HG03457 (cell line): Measurements from ENCODE around the gene ACTL8.
"Not testable (repeated sequence)": the region's sequence is repeated elsewhere in the genome, so short reads cannot be mapped to it uniquely, and the experiment has no call there.

Experiments
- ATAC-seq: cut with Tn5 transposase; IDR thresholded peaks from one replicate; pipeline ENCODE4 v1.9.1; 2021; ENCODE audit warnings: moderate number of reproducible peaks; ENCODE audit not compliant: unreplicated experiment

The ACTL8 gene

DNA sequence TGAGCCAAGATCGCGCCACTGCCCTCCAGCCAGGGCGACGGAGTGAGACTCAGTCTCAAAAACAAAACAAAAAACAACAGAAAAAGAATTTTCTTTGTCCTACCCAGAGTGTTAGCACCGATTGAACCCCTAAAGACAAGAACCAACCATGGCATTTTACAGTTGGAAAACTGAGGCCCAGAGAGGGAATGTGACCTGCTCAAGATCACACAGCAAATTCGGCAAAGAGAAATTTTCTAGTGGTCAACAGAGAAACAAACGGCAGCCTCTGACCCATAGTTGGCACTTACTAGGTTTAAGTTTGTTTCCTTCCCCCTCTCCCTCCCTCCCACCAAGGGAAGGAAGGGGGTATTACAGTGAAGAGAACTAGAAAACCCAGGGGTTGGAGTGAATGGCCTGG is 20.5 kb upstream of the ACTL8 start:
- ATAC-seq = no peak

GRCh38 chr1:17735348-17735747 is 19.8 kb upstream of the ACTL8 start:
- no peak for ATAC-seq

- ATAC-seq = no peak
Observed at GRCh38 chr1:17735793-17736192, 19.3 kb upstream of the ACTL8 start.

- no peak for ATAC-seq
Observed at GRCh38 chr1:17736625-17737024, 18.5 kb upstream of the ACTL8 start.

DNA sequence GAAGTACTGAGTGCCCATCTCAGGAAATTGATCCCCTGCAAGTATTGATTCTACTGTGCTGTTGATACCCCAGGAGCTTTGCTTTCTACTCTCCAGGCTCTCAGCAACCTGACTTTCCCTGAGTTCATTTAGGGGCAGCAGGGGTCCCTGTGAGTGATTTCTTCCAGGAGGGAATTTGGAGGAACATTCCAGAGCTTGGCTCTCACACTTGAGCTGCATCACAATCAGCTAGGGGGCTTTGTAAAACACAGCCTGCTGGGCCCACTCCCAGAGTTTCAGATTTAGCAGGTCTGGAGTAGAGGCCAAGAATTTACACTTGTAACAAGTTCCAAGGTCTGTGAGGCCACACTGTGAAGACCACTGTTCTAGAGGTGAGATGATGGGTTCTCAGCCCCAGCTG is 16.1 kb upstream of the ACTL8 start:
- ATAC-seq = no peak

GRCh38 chr1:17741052-17741451 is 14.1 kb upstream of the ACTL8 start:
- ATAC-seq = no peak

DNA sequence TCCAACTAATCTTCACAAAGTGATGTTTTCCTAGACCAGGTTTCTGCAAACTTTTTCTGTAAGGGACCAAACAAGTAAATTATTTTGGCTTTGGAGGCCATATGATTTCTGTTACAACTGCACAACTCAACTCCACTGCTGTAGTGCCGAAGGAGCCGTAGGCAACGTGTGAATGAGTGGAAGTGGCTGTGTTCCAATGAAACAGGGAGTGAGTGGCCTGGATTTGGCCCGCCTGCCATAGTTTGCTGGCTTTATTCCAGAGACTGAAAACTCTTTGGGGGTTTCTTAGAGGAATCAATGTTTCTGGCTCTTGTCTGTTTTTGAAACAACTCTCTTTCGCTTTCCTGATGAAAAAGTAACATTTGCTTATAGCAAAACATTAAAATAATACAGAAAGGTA is 12.6 kb upstream of the ACTL8 start:
- no peak for ATAC-seq

DNA sequence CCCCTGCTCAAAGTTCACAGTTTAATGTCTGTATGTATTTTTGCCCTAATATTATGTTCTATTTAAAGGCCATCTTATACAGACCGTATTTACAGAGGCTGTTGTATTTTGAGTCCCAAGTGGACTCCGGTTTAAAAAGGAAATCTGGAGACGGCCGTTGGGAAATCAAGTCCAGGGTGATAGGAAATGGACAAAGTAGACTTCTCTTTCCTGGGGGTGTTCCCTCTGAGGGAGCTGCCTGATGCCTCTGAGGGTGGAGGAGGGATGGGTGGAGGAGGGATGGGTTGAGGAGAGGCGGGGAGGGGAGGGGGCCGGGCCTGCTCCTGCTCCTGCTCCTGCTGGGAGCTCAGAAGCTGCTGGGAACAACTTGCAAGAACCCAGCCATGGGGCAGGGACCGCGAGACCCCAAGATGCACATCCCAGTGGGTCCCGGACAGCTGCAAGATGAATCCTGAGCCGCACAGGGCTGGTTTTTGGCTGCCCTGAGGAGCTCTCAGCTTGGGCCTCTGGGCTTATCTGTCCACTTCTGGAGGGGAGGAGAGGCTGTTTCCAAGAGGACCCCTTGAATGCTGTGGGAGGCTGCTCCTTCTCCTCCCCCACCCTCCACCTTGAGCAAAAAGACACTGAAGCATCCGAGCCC is 12.0 kb upstream of the ACTL8 start:
- ATAC-seq = no peak

GRCh38 chr1:17743925-17744324 is 11.2 kb upstream of the ACTL8 start:
- no peak for ATAC-seq

- ATAC-seq = no peak
Observed at GRCh38 chr1:17744666-17745478, 10.3 kb upstream of the ACTL8 start.

- ATAC-seq = no peak
Observed at GRCh38 chr1:17745479-17745955, 9.6 kb upstream of the ACTL8 start.

DNA sequence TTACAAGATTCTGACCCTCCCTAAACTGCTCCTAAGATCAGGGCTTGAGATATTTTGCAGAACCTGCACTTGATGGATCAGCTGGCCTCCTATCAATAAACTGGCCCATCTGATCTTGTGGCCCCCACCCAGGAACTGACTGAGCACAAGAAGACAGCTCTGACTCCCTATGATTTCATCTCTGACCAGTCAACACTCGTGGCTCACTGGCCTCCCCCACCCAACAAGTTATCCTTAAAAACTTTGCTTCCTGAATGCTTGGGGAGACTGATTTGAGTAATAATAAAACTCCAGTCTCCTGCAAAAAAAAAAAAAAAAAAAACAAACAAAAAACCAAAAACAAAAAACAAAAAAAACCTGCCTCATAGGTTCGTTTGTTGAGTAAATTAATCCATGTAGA is 8.9 kb upstream of the ACTL8 start:
- ATAC-seq = not testable (repeated sequence)

DNA sequence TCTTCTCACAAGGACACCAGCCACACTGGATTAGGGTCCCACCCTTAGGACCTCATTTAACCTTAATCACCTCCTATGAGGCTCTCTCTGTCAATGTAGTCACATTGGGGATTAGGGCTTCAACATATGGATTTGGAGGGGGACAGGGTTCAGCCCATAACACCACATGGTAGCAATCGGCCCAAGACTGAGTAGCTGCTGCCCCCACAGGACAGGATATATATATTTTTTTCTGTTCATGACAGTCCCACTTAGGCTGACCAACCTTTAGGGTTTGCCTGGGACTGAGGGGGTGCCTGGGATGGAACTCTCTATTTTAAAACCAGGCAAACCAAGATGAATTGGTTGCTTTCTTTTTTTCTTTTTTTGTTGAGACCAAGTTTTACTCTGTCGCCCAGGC is 8.2 kb upstream of the ACTL8 start:
- no peak for ATAC-seq

DNA sequence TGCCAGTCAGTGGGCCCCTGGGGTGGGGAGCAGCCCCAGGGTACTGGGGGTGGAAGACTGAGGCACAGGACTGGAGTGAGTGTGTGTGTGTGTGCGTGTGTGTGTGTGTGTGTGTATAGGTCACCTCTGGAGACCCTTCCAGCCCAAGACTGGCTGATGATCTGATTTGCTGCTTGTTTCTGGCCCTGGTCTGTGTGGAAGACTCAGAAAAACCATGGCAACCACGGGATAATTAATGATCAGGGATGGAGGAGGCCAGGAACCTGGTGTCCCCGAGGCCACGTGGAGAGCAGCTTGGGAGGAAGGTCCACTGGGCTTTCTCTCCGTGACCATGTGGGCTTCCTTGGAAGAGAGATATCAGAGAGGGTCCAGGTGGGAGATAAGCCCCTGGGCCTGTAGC is 4.8 kb upstream of the ACTL8 start:
- ATAC-seq = no peak

DNA sequence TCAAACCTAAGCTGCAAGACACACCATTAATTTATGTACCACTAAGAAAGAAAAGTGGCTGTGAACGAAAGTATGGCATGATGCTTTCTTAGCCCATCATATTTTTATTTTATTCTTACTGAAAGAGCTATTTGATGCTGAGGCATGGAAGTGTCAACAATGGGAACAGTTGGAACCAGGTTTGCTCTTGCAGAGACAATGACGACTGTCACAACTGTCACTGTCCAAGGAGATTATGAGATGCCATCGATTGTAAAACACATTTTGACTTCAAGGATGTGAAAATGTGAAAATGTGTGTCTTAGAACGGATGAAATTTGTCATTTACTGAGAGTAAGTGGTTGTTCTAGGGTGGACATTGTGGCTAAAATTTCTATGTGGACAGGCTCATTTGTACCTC is 2.8 kb upstream of the ACTL8 start:
- ATAC-seq = no peak

- no peak for ATAC-seq
Observed at GRCh38 chr1:17757426-17757825, 2.3 kb downstream of the ACTL8 start.

DNA sequence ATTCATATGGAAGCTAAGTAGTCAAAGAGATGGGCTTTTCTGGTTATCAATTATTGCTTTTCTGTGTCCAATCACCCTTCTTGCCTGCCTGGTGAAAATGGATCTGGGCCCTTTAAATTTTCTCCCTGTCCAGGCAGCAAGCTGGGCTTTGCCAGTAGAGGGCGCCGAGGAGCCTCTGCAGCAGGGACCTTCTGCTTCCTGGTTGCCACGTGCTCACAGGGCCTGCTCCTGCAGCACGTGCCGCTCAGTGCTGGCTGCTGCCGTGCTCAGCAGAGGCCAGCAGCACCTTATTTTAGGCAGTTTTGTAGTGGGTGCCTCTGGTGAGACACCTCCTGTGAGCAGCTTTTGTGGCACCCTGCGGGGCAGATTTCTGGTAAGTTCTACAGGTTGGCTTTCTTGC is 4.0 kb downstream of the ACTL8 start:
- no peak for ATAC-seq

DNA sequence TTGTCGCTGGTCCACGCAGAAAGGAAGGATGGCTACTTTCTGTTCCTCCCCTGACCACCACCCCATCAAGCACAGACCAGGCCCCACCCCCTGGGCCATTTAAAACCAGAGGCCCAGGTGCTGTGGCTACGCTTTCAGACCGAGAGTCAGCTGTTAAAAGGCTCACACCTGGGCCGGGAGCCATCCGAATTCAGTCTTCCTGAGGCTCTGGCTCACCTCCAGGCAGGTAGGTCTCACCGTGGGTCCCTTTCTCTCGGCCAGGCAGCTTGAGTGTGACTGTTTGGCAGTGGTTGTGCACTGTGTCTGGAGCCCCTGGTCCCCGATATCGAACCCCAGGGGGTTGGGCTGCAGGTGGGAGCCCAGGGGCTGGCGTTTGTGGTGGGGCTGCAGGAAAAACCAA is 7.2 kb downstream of the ACTL8 start:
- ATAC-seq = no peak

GRCh38 chr1:17763417-17763816 is 8.3 kb downstream of the ACTL8 start:
- ATAC-seq = no peak

GRCh38 chr1:17763995-17764394 is 8.9 kb downstream of the ACTL8 start:
- ATAC-seq = no peak

DNA sequence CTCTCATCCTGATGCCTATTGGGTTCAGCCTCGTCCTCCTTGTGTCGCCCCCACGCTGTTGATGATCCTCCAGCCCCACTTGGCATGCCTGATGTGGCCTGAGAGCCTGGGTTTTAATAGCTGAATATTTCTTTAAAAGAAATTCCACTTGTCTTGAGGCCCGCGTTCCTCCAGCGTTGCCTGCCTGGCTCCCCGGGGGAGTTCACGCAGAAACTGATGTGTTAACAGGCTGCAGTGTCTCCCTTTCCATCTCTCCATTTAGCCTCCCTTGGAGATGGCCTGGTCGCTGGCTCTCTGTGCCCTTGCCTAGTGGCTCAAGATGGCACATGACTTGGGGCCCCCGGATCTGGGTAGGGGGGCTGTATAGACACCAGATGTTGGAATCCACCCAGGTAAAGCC is 9.5 kb downstream of the ACTL8 start:
- ATAC-seq = no peak
